Stimulated activated CD4-positive, alpha-beta T cell treated with anti-CD3 and anti-CD28 coated beads, Interleukin-12 subunit alpha, Interleukin-12 subunit beta, amount 100 ng/mL, for 4 hours (primary cell): ENCODE measurements around the gene SPX.
A peak's percentile ranks its signal among the peaks of the same experiment; 100 is the strongest.

Experiments used
- DNase-seq: peaks from one replicate; pipeline ENCODE4 v3.0.0-alpha.2; 2020

SPX gene

GRCh38 chr12:21526053-21526452 lies at the start of gene SPX:
TSS of gene SPX (plus strand) at chr12:21526296. CDS start at chr12:21526473, 177 bp downstream.
- no peak for DNase-seq

GRCh38 chr12:21476949-21477348 lies 49.1 kb upstream of the SPX start:
- DNase-seq, result no peak

GRCh38 chr12:21478756-21479455 lies 47.2 kb upstream of the SPX start:
- no peak for DNase-seq

GRCh38 chr12:21483531-21483930 lies 42.6 kb upstream of the SPX start:
- DNase-seq, result no peak

- no peak for DNase-seq
Observed at GRCh38 chr12:21485998-21486397, 40.1 kb upstream of the SPX start.

- DNase-seq, result no peak
Observed at GRCh38 chr12:21499765-21500164, 26.3 kb upstream of the SPX start.

- no peak for DNase-seq
Observed at GRCh38 chr12:21500786-21501257, 25.3 kb upstream of the SPX start.

- peak; percentile 74 for DNase-seq
Observed at GRCh38 chr12:21501258-21502163, 24.6 kb upstream of the SPX start, which contains the start of the genes GOLT1B and RECQL. TSS of gene GOLT1B (plus strand) at chr12:21501789. CDS start at chr12:21501924, 135 bp downstream. TSS of gene RECQL (minus strand) at chr12:21501635. CDS start at chr12:21499570, 2,065 bp downstream.

- peak; percentile 29 for DNase-seq
Observed at GRCh38 chr12:21502164-21502496, 24.0 kb upstream of the SPX start.

- no peak for DNase-seq
Observed at GRCh38 chr12:21502872-21503271, 23.2 kb upstream of the SPX start.

GRCh38 chr12:21505888-21506287 lies 20.2 kb upstream of the SPX start:
- DNase-seq, result no peak

GRCh38 chr12:21507849-21508248 lies 18.2 kb upstream of the SPX start:
- no peak for DNase-seq

GRCh38 chr12:21509768-21510167 lies 16.3 kb upstream of the SPX start:
- DNase-seq, result no peak

GRCh38 chr12:21516281-21516680 lies 9.8 kb upstream of the SPX start:
- DNase-seq, result no peak

GRCh38 chr12:21518451-21518850 lies 7.6 kb upstream of the SPX start:
- DNase-seq, result no peak

GRCh38 chr12:21521541-21521940 lies 4.6 kb upstream of the SPX start:
- DNase-seq, result no peak

GRCh38 chr12:21523148-21523547 lies 2.9 kb upstream of the SPX start:
- no peak for DNase-seq

GRCh38 chr12:21526721-21527345 lies 737 bp downstream of the SPX start:
- no peak for DNase-seq

GRCh38 chr12:21527451-21528180 lies 1.5 kb downstream of the SPX start:
- DNase-seq, result peak; percentile 58

- DNase-seq, result no peak
Observed at GRCh38 chr12:21528953-21529352, 2.9 kb downstream of the SPX start.

- no peak for DNase-seq
Observed at GRCh38 chr12:21529456-21529855, 3.4 kb downstream of the SPX start.

GRCh38 chr12:21538061-21538653 lies 12.1 kb downstream of the SPX start:
- no peak for DNase-seq
